ENCODE data around the gene PTTG2.

The PTTG2 gene

GRCh38 chr4:37991623-37992410 lies 31.6 kb downstream of the PTTG2 start:
- no peak for TF ChIP-seq CTCF (IDR thresholded peaks at IDR 0.05; ENCODE audit: extremely low read depth, insufficient read depth, missing control alignments)
- in situ Hi-C loops (cut with MboI; ENCODE audit: low pct_unique_long_range_greater_than_20kb, low sequenced_read_pairs, unreplicated experiment), result no loop called here
- DNase-seq (ENCODE audit: low spot score), result no peak

- in situ Hi-C loops (cut with MboI; ENCODE audit: low pct_unique_long_range_greater_than_20kb, low sequenced_read_pairs, unreplicated experiment), result no loop called here
- DNase-seq (ENCODE audit: low spot score), result no peak
- TF ChIP-seq CTCF (IDR thresholded peaks at IDR 0.05; ENCODE audit: extremely low read depth, insufficient read depth, missing control alignments), result no peak
Measured at GRCh38 chr4:37993806-37994205, 33.6 kb downstream of the PTTG2 start.

GRCh38 chr4:37994569-37994968 lies 34.4 kb downstream of the PTTG2 start:
- in situ Hi-C loops (cut with MboI; ENCODE audit: low pct_unique_long_range_greater_than_20kb, low sequenced_read_pairs, unreplicated experiment), result no loop called here
- DNase-seq (ENCODE audit: low spot score), result peak; percentile 45
- no peak for TF ChIP-seq CTCF (IDR thresholded peaks at IDR 0.05; ENCODE audit: extremely low read depth, insufficient read depth, missing control alignments)

- in situ Hi-C loops (cut with MboI; ENCODE audit: low pct_unique_long_range_greater_than_20kb, low sequenced_read_pairs, unreplicated experiment), result no loop called here
- no peak for TF ChIP-seq CTCF (IDR thresholded peaks at IDR 0.05; ENCODE audit: extremely low read depth, insufficient read depth, missing control alignments)
- no peak for DNase-seq (ENCODE audit: low spot score)
Measured at GRCh38 chr4:37995299-37995821, 35.2 kb downstream of the PTTG2 start.

GRCh38 chr4:37995981-37996775 lies 36.0 kb downstream of the PTTG2 start:
- in situ Hi-C loops (cut with MboI; ENCODE audit: low pct_unique_long_range_greater_than_20kb, low sequenced_read_pairs, unreplicated experiment), result no loop called here
- TF ChIP-seq CTCF (IDR thresholded peaks at IDR 0.05; ENCODE audit: extremely low read depth, insufficient read depth, missing control alignments), result no peak
- DNase-seq (ENCODE audit: low spot score), result no peak

GRCh38 chr4:37998226-37998625 lies 38.0 kb downstream of the PTTG2 start:
- TF ChIP-seq CTCF (IDR thresholded peaks at IDR 0.05; ENCODE audit: extremely low read depth, insufficient read depth, missing control alignments), result no peak
- no peak for DNase-seq (ENCODE audit: low spot score)
- in situ Hi-C loops (cut with MboI; ENCODE audit: low pct_unique_long_range_greater_than_20kb, low sequenced_read_pairs, unreplicated experiment), result no loop called here

All from GM13977 (cell line).